Endothelial cell of umbilical vein (primary cell): ENCODE measurements around the gene ETV4. TPM values are rescaled to one million over a fixed set of nuclear protein-coding genes. Genes with fewer than 3 reads are reported as not detected.

Experiments used
- BruUV-seq: library from RNA; stranded (reverse); fragments of 400-500 nt; replicated peaks from 2 replicates; lab custom pipeline; 2021; lab: Mats Ljungman, UMichigan
- CTCF ChIA-PET: fragments of 300-600, 350-600 bp; sonication (Branson Sonifier 250); formaldehyde crosslinking; loops from one replicate; lab custom pipeline; 2021; ENCODE audit warnings: antibody characterized with exemption, inconsistent platforms; lab: Charles Lee
- POLR2A ChIA-PET: fragments of 300-600, 350-600 bp; sonication (Branson Sonifier 250); formaldehyde crosslinking; loops from one replicate; lab custom pipeline; 2021; ENCODE audit warnings: antibody characterized with exemption, inconsistent platforms; lab: Charles Lee
- DNase-seq: peaks from one replicate; pipeline ENCODE4 v3.0.0-alpha.2; 2011; ENCODE audit warnings: low read depth, low spot score
- FAIRE-seq: peaks from 2 replicates; lab custom pipeline; 2011; peaks lifted over from hg19 to GRCh38; lab: Jason Lieb, UNC
- H2AFZ ChIP-seq: 2 replicates; pipeline ENCODE4 v1.6.0; 2012; ENCODE audit warnings: low read depth, low read length, control low read depth, inconsistent platforms
- H3K27ac ChIP-seq: 2 replicates; pipeline ENCODE4 v1.5.1; 2011; ENCODE audit warnings: low read depth, mild to moderate bottlenecking, control low read depth, low read length, moderate library complexity; ENCODE audit not compliant: insufficient read depth
- H3K27me3 ChIP-seq, 2 experiments: 2 replicates each; pipeline versions ENCODE4 v1.6.0 to v1.6.1; 2011; ENCODE audit warnings: low read length in 2 of 2, mixed read lengths in 1 of 2; ENCODE audit not compliant: control insufficient read depth in 2 of 2, insufficient read depth in 2 of 2
- H3K36me3 ChIP-seq, 2 experiments: 2 replicates in 1 of 2; 3 replicates in 1 of 2; pipeline ENCODE4 v1.5.1; 2011; ENCODE audit warnings: low read length in 2 of 2, mild to moderate bottlenecking in 1 of 2, moderate library complexity in 1 of 2; ENCODE audit not compliant: control insufficient read depth in 2 of 2, insufficient read depth in 2 of 2; ENCODE audit errors: extremely low read depth in 1 of 2
- H3K4me1 ChIP-seq: 3 replicates; pipeline ENCODE4 v1.5.1; 2011; ENCODE audit warnings: mild to moderate bottlenecking, low read length; ENCODE audit not compliant: control insufficient read depth, insufficient read depth; ENCODE audit errors: extremely low read depth
- H3K4me2 ChIP-seq: 2 replicates; pipeline ENCODE4 v1.6.1; 2011; ENCODE audit warnings: low read length, control low read depth, mixed read lengths; ENCODE audit not compliant: insufficient read depth
- H3K4me3 ChIP-seq, 3 experiments: fragments of 200-600 bp in 1 of 3; sonication (generic), shearing (Covaris generic) in 1 of 3; replicated peaks in 1 of 3; 2 replicates each; pipeline ENCODE4 v1.5.1; 2011 to 2016; ENCODE audit warnings: control low read depth in 3 of 3, low read length in 3 of 3, mild to moderate bottlenecking in 2 of 3, inconsistent platforms in 1 of 3, low read depth in 1 of 3, moderate library complexity in 1 of 3; ENCODE audit not compliant: insufficient read depth in 1 of 3
- H3K79me2 ChIP-seq: 2 replicates; pipeline ENCODE4 v1.6.0; 2012; ENCODE audit warnings: low read length, inconsistent platforms; ENCODE audit not compliant: control insufficient read depth, insufficient read depth
- H3K9ac ChIP-seq: replicated peaks from 2 replicates; pipeline ENCODE3; 2011; ENCODE audit warnings: low read length, control low read depth; ENCODE audit not compliant: insufficient read depth; ENCODE audit errors: extremely low read depth
- H3K9me1 ChIP-seq: replicated peaks from 3 replicates; pipeline ENCODE4 v1.6.0; 2011; ENCODE audit warnings: mild to moderate bottlenecking, low read length; ENCODE audit not compliant: control insufficient read depth, insufficient read depth; ENCODE audit errors: extremely low read depth
- H3K9me3 ChIP-seq: replicated peaks from 2 replicates; pipeline ENCODE4 v1.5.1; 2012; ENCODE audit warnings: low read length, inconsistent platforms; ENCODE audit not compliant: control insufficient read depth, insufficient read depth
- H4K20me1 ChIP-seq: replicated peaks from 2 replicates; pipeline ENCODE3; 2011; ENCODE audit warnings: mild to moderate bottlenecking, low read length; ENCODE audit not compliant: control insufficient read depth, insufficient read depth; ENCODE audit errors: extremely low read depth
- CTCF ChIP-seq, 2 donors: IDR thresholded peaks; 1 replicate in 1 of 2; 2 replicates in 1 of 2; pipeline ENCODE4 v1.5.1; 2011; ENCODE audit warnings: low read length in 2 of 2, mild to moderate bottlenecking in 2 of 2, moderate library complexity in 2 of 2, control low read depth in 1 of 2, inconsistent platforms in 1 of 2, low read depth in 1 of 2; ENCODE audit not compliant: insufficient read depth in 1 of 2; ENCODE audit errors: extremely low read depth in 1 of 2
- EZH2 ChIP-seq: IDR thresholded peaks from 2 replicates; pipeline ENCODE4 v1.6.1; 2012; ENCODE audit warnings: borderline replicate concordance, low read depth, mild to moderate bottlenecking, moderate library complexity, low read length, inconsistent platforms; ENCODE audit not compliant: severe bottlenecking
- FOS ChIP-seq: IDR thresholded peaks from 2 replicates; pipeline ENCODE4 v1.6.1; 2011; ENCODE audit warnings: mild to moderate bottlenecking, low read length, moderate library complexity, borderline replicate concordance; ENCODE audit not compliant: insufficient read depth
- GATA2 ChIP-seq: IDR thresholded peaks from 2 replicates; pipeline ENCODE4 v1.7.0; 2011; ENCODE audit warnings: low read depth, mild to moderate bottlenecking, moderate library complexity, mixed read lengths, low read length; ENCODE audit not compliant: insufficient read length, insufficient read depth
- JUN ChIP-seq: IDR thresholded peaks from 2 replicates; pipeline ENCODE4 v1.6.1; 2011; ENCODE audit warnings: borderline replicate concordance, low read depth; ENCODE audit not compliant: insufficient read length, insufficient read depth
- MAX ChIP-seq: IDR thresholded peaks from 2 replicates; pipeline ENCODE4 v1.6.1; 2011; ENCODE audit not compliant: insufficient read depth, insufficient read length
- MYC ChIP-seq: IDR thresholded peaks from one replicate; pipeline ENCODE4 v1.6.1; 2011; ENCODE audit warnings: mild to moderate bottlenecking, low read depth, low read length
- POLR2A ChIP-seq: IDR thresholded peaks from 2 replicates; pipeline ENCODE4 v1.6.1; 2012; ENCODE audit warnings: low read depth, mild to moderate bottlenecking, control low read depth, low read length
- POLR2AphosphoS5 ChIP-seq: IDR thresholded peaks from 2 replicates; pipeline ENCODE4 v1.6.1; 2012; ENCODE audit warnings: low read depth, mild to moderate bottlenecking, control low read depth, low read length, moderate library complexity; ENCODE audit not compliant: insufficient read depth
- dilution Hi-C: fragments of 300-500 bp; cut with MboI; formaldehyde crosslinking; loops from one replicate; pipeline ENCODE4 v1.15.0; 2019; ENCODE audit warnings: low sequenced_read_pairs; ENCODE audit not compliant: extremely low pct_ligation_motif_present
- intact Hi-C: fragments of 100-400 bp; cut with micrococcal nuclease; formaldehyde crosslinking; loops from one replicate; pipeline ENCODE4 v1.10.0; 2022
- polyA plus RNA-seq, 4 experiments: library from polyadenylated mRNA; depleted of rRNA in 3 of 4; stranded (reverse) in 3 of 4; unstranded in 1 of 4; fragments of >200 nt; gene quantifications; 2 replicates each; pipeline versions ENCODE4 v1.2.1 to v1.2.3, GENCODE V29; 2011 to 2012; ENCODE audit warnings: missing spikeins in 1 of 4
- total RNA-seq: library from RNA; stranded (reverse); gene quantifications from 2 replicates; pipeline ENCODE4 v1.2.3, GENCODE V29; 2021

The ETV4 gene
- total and polyA plus RNA-seq, 2 donors (not counting 3 experiments of a cell fraction or from before 2014, with no cell fraction given) = 7.3 to 32.2 TPM

GRCh38 chr17:43524945-43525575 lies 21.1 kb downstream of the ETV4 start:
- no peak overlapping the region for H3K9ac ChIP-seq
- FAIRE-seq (no peak), DNase-seq (no peak)
- H3K36me3 ChIP-seq = peaks cover 20 to 31% of the 10 kb centered on the region in 2 experiments
- POLR2A ChIA-PET = interaction anchor here (0.9 kb wide), 1 partner anchor 157 kb away, joined by 3 read pairs; no protein-coding TSS in a partner anchor
- no peaks in the 10 kb centered on the region for H3K79me2 ChIP-seq
- no peaks in the 10 kb centered on the region for H3K27me3 ChIP-seq
- H2AFZ ChIP-seq = no peak overlapping the region
- H3K4me2 ChIP-seq = no peak overlapping the region
- no peak overlapping the region for H3K4me3 ChIP-seq
- no peaks in the 10 kb centered on the region for H3K9me1 ChIP-seq
- no peak overlapping the region for H3K27ac ChIP-seq
- dilution Hi-C loops (no loop called here), intact Hi-C loops (loop anchor here (5.0 kb wide), 1 partner anchor 37 kb away; no protein-coding TSS in a partner anchor)
- H3K9me3 ChIP-seq = no peaks in the 10 kb centered on the region
- TF ChIP-seq MAX = no peak
- TF ChIP-seq GATA2 = no peak
- no peak for TF ChIP-seq FOS
- no peak for TF ChIP-seq POLR2AphosphoS5
- TF ChIP-seq JUN = no peak
- TF ChIP-seq CTCF (IDR thresholded peaks at IDR 0.05; ENCODE audit: extremely low read depth in 1 of 2, insufficient read depth in 1 of 2, low read depth in 1 of 2, low read length in 2 of 2) = no peak
- TF ChIP-seq POLR2A = no peak
- no peak for TF ChIP-seq MYC
- no peak for TF ChIP-seq EZH2
- no peaks in the 10 kb centered on the region for H4K20me1 ChIP-seq
- H3K4me1 ChIP-seq = peaks cover 7% of the 10 kb centered on the region
- CTCF ChIA-PET = interaction anchor here (1.1 to 1.6 kb wide), 5 partner anchors 12 to 149 kb away, joined by 3 to 8 read pairs (median 4); partner anchors contain the start of gene DHX8
- BruUV-seq = no TSS peak
